HG03135 (cell line): ENCODE results near the gene PDE1C.

Experiments
- ATAC-seq: cut with Tn5 transposase; IDR thresholded peaks from one replicate; pipeline ENCODE4 v1.9.1; 2021; ENCODE audit warnings: mild to moderate bottlenecking, moderate library complexity; ENCODE audit not compliant: unreplicated experiment

Gene PDE1C

DNA sequence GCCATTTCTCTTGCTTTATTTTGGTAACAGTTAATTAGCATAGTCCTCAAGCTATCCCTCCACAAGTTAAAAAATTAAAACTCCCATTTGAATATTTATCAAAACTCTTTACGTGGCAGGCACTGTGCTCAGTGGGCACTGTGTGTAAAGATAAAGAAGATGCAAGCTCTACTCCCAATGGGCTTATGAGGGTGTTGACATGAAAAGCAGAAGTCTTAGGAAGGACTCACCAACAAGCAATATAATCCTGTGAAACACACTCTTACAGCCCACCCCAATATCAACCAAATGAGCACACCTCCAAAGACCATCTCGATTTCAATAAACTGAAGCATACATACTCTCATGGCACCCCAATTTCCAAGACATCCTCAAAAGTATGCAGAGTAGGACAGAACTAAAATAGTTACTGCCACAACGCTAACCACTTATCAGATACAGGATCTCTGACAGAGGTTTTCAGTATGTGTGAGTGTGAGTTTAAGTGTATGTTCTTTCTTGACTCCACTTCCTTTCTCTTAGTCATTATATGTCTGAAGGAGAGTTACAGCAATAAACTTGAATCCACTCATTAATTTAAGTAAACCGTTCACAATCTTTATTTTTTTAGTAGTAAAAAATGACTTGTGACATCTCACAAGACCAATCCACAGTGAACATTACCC is 120.0 kb downstream of the PDE1C start:
- no peak for ATAC-seq

DNA sequence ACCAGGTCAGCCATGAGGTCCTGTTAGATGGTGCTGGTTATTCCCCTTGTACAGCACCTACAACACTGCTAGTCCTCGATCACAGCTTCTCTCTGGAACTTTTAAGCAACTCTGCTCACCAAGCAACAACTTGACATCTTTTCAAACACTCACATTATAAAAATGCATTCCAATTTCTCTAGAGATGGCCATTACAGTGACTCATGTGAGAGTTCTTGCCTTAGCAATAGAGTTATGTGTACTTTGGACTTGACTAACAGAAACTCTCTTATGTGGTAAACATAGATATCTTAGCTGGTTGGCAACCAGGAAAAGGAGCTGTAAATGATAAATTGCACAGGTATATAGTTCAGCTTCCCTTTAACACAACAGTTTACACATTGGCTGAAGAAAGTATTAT is 122.2 kb downstream of the PDE1C start:
- ATAC-seq, result no peak

DNA sequence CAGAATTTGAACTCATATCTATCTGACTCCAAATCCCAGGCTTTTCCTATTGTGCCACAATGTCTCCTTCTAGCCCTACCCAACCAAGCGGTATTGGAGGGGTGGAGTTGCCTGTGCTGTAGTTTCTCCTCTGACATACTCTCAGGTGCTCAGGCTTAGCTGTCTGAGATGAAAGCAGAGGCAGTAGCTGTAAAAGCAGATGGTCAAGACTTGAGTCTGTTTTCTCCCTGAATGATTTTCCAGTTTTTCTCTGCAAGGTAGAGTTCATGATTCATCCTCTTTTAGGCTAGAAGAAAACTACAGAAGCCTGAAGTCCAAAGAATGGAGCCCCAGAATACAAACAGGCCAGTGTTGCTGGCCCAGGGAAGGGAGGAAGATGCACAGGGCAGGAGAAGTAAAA is 130.0 kb downstream of the PDE1C start:
- no peak for ATAC-seq

DNA sequence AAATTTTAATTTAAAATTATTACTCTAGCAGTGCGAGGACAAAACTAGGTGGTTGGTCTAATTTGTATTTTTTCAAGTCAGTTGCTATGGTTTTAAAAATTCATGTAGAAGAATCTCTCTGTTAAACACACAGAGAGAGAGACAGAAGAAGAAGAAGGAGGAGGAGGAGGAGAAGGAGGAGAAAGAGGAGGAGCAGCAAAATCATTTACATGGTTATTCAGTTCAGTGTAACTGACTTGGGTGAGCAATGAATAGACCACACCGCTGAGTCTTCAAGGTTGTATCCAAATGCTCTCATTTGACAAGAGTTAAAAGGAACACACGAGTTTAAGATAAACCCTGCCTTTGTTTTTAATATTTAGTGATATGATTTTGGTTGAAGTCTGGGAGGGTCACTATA is 131.1 kb downstream of the PDE1C start:
- no peak for ATAC-seq

DNA sequence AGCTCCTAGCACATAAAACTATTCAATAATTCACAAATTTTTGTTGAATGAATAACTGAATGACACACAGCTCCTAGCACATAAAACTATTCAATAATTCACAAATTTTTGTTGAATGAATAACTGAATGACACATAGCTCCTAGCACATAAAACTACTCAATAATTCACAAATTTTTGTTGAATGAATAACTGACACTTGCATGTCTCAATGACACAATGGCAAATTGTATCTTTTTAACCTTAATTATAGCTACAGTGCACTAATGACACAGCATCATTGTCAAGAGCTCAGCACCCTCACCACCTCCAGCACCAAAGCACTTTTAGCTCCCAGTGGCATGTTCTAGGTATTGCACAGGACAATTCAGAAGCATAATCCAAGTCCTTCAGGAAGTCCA is 131.6 kb downstream of the PDE1C start:
- no peak for ATAC-seq

DNA sequence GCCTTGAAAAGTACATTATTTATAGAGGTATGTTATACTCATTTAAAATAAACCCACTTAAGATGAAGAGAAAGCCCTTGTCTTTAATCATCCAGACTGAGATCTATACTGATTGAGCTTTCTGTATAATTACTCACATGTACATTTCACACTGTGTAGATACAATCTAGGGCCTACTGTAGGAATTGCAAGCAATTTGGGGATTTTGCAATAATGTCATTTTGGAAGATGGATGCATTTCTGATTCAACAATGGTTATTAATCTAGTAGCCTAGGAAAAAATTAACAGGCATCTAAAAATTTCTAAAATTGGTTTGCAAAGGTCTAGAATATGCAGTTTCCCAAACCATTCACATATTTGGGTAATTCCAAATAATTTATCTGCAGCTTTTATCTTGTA is 132.2 kb downstream of the PDE1C start:
- ATAC-seq, result no peak

DNA sequence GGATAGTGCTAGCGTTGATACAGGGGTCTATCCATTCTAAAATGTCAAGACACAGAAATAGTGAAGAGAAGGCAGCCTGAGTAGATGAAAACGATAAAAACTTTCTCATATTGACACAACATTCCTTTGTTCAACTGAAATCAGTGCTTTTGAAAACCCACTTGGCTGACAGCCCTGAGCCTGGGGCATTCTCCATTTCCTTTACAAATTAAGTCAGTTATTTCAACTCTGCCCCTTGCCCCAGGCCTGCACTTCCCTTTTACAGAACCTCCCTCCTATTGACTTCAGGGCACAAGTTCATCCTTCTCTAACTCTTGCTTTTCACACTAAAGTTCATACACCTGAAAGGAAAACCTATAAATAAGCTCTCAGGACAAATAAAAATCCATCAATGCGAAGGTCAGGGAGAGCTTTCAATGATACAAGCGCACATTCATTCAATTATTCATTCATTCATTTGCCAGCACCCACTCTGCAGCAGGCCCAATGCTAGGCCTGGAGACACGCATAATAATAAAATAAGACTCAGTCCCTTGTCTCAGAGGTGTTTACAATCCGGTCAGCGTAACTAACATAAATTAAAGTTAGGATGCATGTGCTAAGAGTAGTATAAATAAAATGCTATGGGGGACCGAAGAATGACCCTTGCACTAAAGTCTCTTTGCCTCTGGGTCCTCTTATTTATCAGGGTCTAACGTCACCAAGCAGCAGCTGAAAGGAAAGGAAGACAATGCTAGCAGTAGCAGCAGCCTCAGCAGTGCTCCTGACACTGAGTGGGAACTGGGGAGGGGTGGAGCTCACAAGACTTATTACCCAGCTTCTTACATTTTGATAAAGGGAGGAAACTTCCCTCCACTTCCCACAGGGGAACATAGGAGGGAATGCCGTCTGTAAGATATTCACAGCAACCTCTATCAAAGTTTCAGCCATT is 134.8 kb downstream of the PDE1C start:
- ATAC-seq, result no peak

DNA sequence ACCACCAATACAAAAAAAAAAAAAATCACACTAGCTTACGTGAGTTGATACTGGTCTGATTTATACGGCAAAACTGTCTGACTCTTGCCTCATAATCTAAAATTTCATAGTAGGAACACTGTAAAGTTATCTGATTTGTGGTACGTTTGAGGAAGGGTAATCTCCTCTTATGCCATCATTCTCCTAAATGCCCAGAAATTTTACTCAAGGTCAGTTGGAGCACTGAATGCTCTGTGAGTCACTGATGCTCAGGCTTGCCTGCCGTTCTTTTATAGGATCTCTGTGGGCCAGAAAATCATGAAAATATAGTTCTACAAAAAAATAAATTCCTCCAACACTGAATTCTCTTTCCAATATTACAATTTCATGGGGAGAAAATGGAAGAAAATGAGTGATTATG is 135.7 kb downstream of the PDE1C start:
- no peak for ATAC-seq

DNA sequence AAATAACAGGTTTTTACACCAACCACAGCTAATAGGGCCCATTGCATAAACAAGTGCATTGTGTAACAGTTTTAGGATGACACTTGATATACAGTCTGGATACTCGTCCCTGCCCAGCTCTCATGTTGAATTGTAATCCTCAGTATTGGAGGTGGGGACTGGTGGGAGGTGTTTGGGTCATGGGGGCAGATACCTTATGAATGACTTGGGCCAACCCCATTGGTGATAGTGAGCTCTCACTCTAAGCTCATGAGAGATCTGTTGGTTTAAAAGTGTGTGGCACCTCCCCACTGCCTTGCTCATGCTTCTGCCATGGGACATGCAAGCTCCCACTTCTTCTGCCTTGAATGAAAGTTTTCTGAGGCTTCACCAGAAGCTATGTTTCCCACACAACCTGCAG is 136.7 kb downstream of the PDE1C start:
- ATAC-seq, result no peak

DNA sequence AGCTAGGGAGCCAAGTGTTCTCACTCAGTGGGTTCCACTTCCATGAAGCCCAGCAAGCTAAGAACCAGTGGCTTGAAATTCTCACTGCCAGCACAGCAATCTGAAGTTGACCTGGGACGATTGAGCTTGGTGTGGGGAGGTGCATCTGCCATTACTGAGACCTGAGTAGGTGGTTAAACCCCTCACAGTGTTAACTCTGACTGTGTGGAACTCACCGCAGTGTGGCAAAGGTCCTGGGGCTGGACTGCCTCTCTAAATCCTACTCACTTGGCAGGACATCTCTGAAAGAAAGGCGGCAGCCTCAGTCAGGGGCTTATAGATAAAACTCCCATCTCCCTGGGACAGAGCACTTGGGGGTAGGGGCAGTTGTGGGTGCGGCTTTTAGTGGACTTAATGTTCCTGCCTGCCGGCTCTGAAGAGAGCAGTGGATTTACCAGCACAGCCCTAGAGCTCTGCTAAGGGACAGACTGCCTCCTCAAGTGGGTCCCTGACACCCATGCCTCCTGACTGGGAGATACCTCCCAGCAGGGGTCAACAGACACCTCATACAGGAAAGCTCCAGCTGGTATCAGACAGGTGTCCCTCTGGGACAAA is 143.1 kb downstream of the PDE1C start:
- no peak for ATAC-seq

DNA sequence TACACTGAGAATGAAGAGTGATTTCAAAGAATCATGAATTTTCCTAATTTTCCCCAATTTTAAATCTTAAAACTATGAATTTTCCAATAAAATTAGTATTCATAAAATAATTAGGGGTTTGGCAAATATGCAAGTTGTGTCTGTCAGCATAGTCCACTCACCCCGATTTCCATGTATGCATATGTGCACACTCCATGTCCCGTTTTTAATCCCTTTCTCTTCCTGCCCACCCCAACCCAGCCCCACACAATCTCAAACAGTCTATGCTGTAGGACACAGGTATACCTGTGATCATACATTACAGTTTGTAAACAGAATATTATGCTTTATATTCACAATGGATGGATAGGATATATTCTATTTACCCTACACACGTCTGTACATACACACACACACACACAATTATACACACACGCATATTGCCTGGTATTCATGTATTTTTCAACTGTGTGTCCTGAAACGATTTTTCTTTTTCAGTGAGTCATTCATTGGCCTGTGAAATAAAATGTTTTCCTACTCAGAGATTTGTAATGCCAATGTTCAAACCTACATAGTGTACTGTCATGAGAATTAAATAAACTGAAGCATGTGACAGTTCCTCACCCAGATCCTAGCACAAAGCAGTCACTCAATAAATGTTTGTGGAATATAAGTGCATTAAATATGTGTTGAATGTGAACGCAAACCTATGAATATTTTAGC is 144.3 kb downstream of the PDE1C start:
- no peak for ATAC-seq

DNA sequence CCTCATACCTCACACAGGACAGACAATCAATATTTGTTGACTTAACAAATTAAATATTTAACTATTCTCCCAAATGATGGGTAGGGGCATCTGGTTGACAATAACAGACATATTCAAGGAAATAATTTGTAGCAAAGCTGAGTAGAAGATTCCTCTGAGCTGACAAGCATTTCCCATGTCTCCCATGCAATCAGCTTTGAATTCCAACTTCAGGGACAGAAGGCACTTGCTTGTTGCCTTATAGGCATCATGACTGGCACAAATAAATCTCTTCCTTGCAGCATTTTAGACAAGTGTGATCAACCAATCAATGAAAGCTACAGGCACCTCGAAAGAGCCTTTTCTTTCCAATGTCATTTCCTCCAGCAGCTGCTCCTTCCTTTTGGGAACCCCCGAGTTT is 146.0 kb downstream of the PDE1C start:
- no peak for ATAC-seq

DNA sequence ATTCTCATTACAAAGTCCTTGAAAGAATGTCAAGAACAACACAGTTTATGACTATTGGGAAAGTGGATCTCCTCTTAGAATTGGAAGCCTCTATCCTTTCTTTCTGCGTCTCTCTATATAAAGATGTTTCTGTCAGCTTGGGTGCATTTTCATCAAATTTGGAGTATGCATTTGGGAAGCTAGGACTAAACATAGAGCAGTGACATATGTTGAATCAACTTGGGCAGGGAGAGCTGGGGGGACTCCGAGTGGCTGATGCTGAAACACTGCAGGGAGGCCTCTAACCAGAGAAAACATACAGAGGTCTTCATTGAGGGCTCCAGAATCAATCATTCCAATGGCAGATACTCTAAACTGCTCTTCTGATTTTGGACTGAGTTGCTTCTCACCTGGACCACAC is 147.4 kb downstream of the PDE1C start:
- no peak for ATAC-seq

DNA sequence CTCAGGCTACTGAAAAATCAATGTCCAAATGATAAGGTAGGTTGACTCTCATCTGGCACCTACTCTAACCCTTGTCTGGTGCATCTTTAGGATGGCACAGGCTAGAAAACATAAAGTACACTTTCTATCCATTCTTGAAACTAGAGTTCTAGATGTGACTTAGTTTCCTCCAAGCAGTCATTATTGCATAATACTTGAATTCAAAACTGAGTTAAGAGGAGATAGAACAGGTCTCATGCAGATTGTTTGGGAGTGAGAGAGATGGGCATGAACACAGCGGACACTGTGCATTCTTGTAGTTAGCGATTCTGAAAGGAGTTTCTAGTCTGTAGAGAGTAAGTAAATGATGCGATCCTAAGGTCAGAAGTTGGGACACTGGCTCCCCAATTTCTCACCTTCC is 149.2 kb downstream of the PDE1C start:
- no peak for ATAC-seq

DNA sequence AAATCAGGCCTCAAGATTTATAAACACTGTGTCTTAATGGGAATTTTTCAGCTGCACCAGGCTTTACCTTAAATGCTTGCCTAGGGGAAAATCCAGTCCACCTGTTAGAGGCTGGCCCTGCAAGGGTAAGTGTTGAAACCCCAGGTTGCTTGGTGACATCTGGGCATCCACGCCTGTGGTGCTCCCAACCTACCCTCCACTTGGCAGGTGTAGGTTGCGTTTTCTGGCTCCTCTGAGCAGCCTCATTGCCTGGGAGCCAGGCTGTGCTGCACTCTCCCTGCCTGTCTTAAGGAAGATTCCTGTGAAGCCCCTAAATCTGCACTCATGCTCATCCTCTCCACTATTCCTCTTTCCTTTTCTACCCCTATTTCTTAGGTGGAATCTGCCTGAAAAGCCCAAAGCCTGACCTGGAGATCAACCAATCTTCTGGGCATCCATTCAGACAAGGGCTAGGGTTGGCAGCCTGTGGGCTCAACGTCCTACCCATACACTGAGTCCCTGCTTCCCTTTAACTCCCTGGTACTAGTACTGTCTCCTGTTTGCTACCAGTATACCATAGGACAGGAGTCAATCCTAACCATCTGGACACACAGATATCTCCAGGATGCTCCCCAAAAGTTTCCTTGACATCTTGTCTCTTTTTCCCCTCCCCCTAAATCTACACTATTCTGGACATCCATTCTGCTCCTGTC is 150.4 kb downstream of the PDE1C start:
- no peak for ATAC-seq

DNA sequence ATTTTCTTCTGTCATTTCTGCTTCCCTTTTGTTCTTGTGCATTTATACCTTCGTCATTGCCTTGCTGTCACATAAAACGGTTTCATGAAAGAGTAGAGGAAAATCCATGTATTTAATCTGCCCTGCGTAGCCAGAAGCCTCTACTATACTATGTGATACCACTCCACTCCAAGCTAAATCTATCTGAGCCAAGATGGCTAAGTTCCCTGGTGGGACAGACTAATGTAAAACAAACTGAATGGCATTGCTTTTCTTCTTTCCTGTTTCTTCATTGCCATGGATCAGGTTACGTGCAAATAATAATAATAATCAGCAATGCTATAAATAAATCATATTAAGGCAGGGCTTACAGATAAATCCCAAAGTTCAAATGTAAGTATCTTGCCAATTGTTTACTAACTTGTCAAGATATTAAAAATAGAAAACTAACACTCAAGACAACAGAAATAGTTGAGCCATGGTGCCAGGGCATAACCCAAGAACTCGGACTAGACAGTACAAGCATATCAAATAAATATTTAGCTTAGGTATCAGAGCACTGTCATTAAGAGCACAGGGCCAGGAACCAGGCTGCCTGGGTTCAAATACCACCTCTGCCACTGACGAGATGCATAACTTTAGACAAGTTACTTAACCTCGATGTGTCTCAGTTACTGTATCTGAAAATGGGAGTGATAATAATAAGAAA is 151.4 kb downstream of the PDE1C start:
- no peak for ATAC-seq

DNA sequence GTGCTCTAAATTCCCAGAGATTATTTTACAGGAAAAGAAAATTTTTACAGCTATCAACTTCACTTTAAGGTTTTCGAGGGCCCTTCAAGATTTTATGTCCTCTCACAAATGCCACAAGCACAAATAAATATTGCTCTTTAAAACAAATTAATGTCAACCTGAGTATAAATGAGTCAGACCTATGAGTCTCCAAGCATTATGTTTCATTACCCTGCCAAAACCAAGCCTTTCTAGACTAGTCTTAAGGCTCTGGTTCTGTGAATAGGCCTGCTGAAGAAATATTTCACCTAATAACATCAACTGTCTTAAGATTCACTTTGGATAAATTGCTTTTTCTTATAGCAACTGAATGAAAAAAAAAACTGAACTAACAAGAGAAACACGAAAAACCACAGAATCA is 153.0 kb downstream of the PDE1C start:
- no peak for ATAC-seq

DNA sequence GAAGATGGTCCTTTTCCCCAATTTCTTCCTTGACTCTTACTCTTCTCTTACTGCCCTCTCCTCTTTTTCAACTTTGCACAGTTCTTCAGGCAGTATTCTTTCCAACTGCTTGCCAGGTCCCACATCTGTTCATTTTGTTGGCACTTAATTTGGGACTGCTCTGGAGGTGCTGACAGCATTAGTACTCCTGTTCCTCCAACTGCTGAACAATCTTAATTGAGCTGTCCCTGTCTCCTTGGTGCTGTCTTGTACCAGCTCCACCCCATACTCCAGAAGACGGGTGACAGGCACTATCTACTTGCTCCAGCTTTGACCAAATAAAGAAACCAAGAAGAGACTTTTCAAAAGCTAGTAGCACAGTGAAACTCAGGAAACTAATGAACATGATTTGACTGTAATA is 160.0 kb downstream of the PDE1C start:
- ATAC-seq, result no peak

DNA sequence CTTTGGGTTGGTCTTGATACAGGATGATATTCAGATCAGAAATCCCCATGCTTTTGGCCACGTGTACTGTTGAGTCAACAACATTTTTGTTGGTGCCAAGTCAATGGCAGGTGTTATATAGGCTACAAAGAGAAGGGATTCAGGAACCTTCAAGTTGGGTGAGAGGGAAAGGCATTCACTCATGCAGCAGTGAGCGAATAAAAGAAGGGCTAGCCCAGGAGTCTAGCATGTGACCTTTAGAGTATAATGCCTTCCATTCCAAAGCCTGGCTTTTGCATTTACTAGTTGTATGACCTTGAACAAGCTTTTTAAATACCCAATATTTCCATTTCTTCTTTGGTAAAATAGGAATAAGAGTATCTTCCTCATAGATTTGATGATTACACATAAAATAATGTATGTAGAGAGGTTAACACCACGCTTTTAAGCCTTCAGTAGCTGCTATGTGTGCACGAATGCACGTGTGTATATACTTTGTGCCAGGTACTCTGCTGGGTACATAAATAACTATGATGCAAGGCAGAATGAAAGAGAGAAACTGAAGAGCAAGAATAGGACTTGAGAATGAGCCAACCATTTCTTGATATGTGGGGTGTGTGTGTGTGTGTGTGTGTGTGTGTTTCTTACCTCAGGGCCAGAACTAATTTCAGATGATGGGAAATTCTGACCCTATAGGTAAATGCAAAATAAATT is 163.6 kb downstream of the PDE1C start:
- no peak for ATAC-seq

DNA sequence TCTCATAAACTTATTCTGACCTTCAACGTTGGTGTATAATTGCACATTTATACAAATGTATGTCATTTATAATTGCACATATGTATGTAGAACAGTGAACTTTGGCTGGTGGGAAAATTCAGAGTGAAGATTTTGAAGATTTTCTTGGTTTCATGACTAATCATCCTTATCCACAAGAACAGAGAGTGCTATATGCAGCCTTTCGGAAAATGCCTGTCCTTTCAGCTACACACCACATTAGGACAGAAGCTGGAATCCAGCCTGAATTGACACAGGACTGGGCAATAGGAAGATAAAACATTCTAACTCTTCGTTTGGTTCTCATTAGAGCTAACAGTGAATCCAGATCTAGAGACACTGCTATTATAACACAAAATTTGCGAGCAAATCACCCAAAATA is 166.2 kb downstream of the PDE1C start:
- no peak for ATAC-seq
